Melanocyte of skin (primary cell): ENCODE results near the gene XYLT1. TPM values are rescaled to one million over a fixed set of nuclear protein-coding genes. Genes with fewer than 3 reads are reported as not detected.

Source experiments
- small RNA-seq, 2 donors: library from RNA; depleted of rRNA; stranded (forward); fragments of <200 nt; gene quantifications; one replicate each; pipeline ENCODE3, GENCODE V24; 2012
- total RNA-seq, 2 donors: library from RNA; depleted of rRNA; stranded (reverse); fragments of >200 nt; gene quantifications; 2 replicates each; pipeline ENCODE4 v1.2.3, GENCODE V29; 2012

The XYLT1 gene
- 1 to 10 TPM in 1 of 2 donors, under 1 TPM in 1; 0.33 to 3.1 TPM for total RNA-seq

DNA sequence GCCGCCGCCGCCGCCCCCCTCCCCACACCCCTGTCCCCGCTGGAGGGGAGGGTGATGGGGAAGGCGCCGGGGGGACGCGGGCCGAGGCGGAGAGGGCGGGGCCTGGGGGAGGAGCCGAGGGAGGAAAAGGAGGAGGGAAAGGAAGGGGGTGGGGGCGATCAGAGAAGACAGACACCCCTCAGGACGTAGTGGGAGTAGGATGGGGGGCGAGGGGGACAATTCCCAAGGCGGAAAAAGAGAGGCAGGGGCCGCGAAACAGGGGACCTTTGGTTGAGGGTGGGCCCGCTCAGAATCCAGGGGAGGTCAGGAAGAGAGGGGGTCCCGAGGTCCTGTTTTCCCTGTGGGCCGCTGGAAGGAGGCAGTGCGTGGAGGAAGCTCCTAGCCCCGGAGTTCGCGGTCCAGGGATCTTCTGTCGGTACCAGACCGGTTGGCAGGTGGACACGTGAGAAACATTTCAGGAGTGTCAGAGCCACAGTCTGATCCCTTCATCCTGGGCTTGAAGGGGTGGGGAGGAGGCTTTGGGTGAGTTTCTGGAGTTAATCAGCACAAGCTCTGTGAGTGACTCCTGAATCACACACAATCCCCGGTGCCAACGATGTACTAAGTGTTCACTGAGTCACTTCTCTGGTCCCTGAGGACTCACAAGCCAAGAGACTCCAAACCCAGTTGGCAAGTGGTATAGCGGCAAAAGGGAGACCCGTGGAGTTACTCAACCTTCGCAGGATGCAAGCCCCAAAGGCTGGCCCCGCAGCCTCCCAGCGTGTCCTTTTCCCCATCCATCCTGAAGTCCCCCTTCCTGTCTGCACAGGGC, at the start of gene XYLT1:
TSS of gene XYLT1 (minus strand) at position 53 of the 811 bp plus-strand sequence. CDS start 164 bp downstream, outside the sequence.

Small RNA genes lying within 50 kb of the gene (small RNA-seq; reads per million reads assigned to genes)
- 0 reads per million in 2 donors for gene AC109446.1
